Epithelial cell of proximal tubule (primary cell): ENCODE data around the gene GPR50. TPM values are rescaled to one million over a fixed set of nuclear protein-coding genes. Genes with fewer than 3 reads are reported as not detected.

Experiments
- DNase-seq: peaks from one replicate; pipeline ENCODE4 v3.0.0-alpha.2; 2011; ENCODE audit warnings: low read depth
- H3K4me3 ChIP-seq: 2 replicates; pipeline ENCODE4 v1.5.1; 2011; ENCODE audit warnings: low read depth, mild to moderate bottlenecking, low read length
- CTCF ChIP-seq: conservative IDR thresholded peaks from 2 replicates; pipeline ENCODE4 v1.5.1; 2012; ENCODE audit warnings: low read depth, mild to moderate bottlenecking, low read length
- total RNA-seq: library from RNA; depleted of rRNA; stranded (reverse); fragments of >200 nt; gene quantifications from 2 replicates; pipeline ENCODE4 v1.2.3, GENCODE V29; 2015

GPR50 gene
- total RNA-seq, 1 donor from 2014 or later, result not detected

- no peak for DNase-seq
- no peak for TF ChIP-seq CTCF
- no peak overlapping the region for H3K4me3 ChIP-seq
Observed at GRCh38 chrX:151167791-151168345, 8.5 kb upstream of the GPR50 start.

- TF ChIP-seq CTCF, result no peak
- DNase-seq, result no peak
- H3K4me3 ChIP-seq, result no peak overlapping the region
Observed at GRCh38 chrX:151169783-151170182, 6.6 kb upstream of the GPR50 start.

GRCh38 chrX:151174581-151175282 lies 1.7 kb upstream of the GPR50 start:
- no peak for TF ChIP-seq CTCF
- no peak for DNase-seq
- no peak overlapping the region for H3K4me3 ChIP-seq

GRCh38 chrX:151175283-151176062 lies 911 bp upstream of the GPR50 start:
- TF ChIP-seq CTCF, result no peak
- DNase-seq, result no peak
- no peak overlapping the region for H3K4me3 ChIP-seq

- TF ChIP-seq CTCF, result no peak
- no peak for DNase-seq
- no peak overlapping the region for H3K4me3 ChIP-seq
Observed at GRCh38 chrX:151177141-151178027, 1.0 kb downstream of the GPR50 start.

- DNase-seq, result no peak
- no peak for TF ChIP-seq CTCF
- H3K4me3 ChIP-seq, result no peak overlapping the region
Observed at GRCh38 chrX:151178746-151179145, 2.4 kb downstream of the GPR50 start.
